Kidney (tissue), 14 donors: ENCODE data around the gene MARK1. TPM values are rescaled to one million over a fixed set of nuclear protein-coding genes. Genes with fewer than 3 reads are reported as not detected.
A peak's percentile ranks its signal among the peaks of the same experiment; 100 is the strongest.

Source experiments
- DNase-seq, 5 donors: peaks; one replicate each; pipeline ENCODE4 v3.0.0-alpha.2; 2013 to 2020
- FAIRE-seq: peaks from 2 replicates; lab custom pipeline; 2012; peaks lifted over from hg19 to GRCh38; lab: Jason Lieb, UNC
- H3K27ac ChIP-seq, 2 donors: one replicate each; pipeline ENCODE4 v1.7.0; 2013; ENCODE audit warnings: low read depth in 2 of 2, low read length in 2 of 2, inconsistent platforms in 1 of 2
- H3K27me3 ChIP-seq: one replicate; pipeline ENCODE4 v1.7.1; 2013; ENCODE audit warnings: low read length, inconsistent platforms; ENCODE audit not compliant: control insufficient read depth, insufficient read depth
- H3K36me3 ChIP-seq, 3 donors: one replicate each; pipeline versions ENCODE4 v1.7.0 to v1.7.1; 2013; ENCODE audit warnings: low read length in 3 of 3, control low read depth in 1 of 3, inconsistent platforms in 1 of 3; ENCODE audit not compliant: insufficient read depth in 3 of 3, control insufficient read depth in 2 of 3
- H3K4me1 ChIP-seq, 3 donors: one replicate each; pipeline versions ENCODE4 v1.7.0 to v1.7.1; 2013; ENCODE audit warnings: low read length in 3 of 3, inconsistent platforms in 1 of 3, low read depth in 1 of 3; ENCODE audit not compliant: control insufficient read depth in 2 of 3, insufficient read depth in 2 of 3
- H3K4me3 ChIP-seq, 3 donors: one replicate each; pipeline versions ENCODE4 v1.7.0 to v1.8.1; 2013; ENCODE audit warnings: low read length in 3 of 3, control low read depth in 1 of 3, inconsistent platforms in 1 of 3
- H3K9ac ChIP-seq, 3 donors: one replicate each; pipeline versions ENCODE4 v1.7.0 to v1.7.1; 2013; ENCODE audit warnings: low read length in 3 of 3, control low read depth in 1 of 3, inconsistent platforms in 1 of 3
- H3K9me3 ChIP-seq, 3 donors: one replicate each; pipeline versions ENCODE4 v1.7.0 to v1.7.1; 2013; ENCODE audit warnings: low read length in 3 of 3, control low read depth in 1 of 3, inconsistent platforms in 1 of 3; ENCODE audit not compliant: control insufficient read depth in 2 of 3, insufficient read depth in 1 of 3
- intact Hi-C: fragments of 100-400 bp; cut with DNase I; formaldehyde crosslinking; loops from one replicate; pipeline ENCODE4 v1.11.1; 2022
- polyA plus RNA-seq: library from polyadenylated mRNA; stranded (reverse); fragments of 350-450 nt; fragmentation: Illumina TruSeq; extraction: RNeasy Lipid Tissue Mini Kit (QIAGEN cat#74804); gene quantifications from one replicate; pipeline ENCODE4 v1.2.3, GENCODE V29; 2014; ENCODE audit warnings: low read depth, low replicate concordance; ENCODE audit not compliant: insufficient read depth
- total RNA-seq: library from RNA; stranded (reverse); fragmentation: NEBNext Ultra II Directional; extraction: Animal tissue kit (Norgen Biotek cat#: 25700); gene quantifications from one replicate; pipeline ENCODE4 v1.2.1, GENCODE V29; 2021
- TF ChIP-seq, protein P1 (sequence below): IDR thresholded peaks from 3 replicates; pipeline ENCODE4 v1.5.1; 2012; ENCODE audit warnings: mild to moderate bottlenecking, moderate library complexity, borderline replicate concordance; ENCODE audit not compliant: insufficient read depth; ENCODE audit errors: extremely low read depth
- donor health status: control.
- donor health status: control.
- donor health status: control.
- donor health status: control.
- donor health status: control.
- donor health status: DM: yes; HTN: yes; CAD: no.
- donor health status: Normal renal cell carcinoma (clear cell type).

Gene MARK1
- total and polyA plus RNA-seq, 2 donors from 2014 or later = 2.6 to 5.3 TPM

DNA sequence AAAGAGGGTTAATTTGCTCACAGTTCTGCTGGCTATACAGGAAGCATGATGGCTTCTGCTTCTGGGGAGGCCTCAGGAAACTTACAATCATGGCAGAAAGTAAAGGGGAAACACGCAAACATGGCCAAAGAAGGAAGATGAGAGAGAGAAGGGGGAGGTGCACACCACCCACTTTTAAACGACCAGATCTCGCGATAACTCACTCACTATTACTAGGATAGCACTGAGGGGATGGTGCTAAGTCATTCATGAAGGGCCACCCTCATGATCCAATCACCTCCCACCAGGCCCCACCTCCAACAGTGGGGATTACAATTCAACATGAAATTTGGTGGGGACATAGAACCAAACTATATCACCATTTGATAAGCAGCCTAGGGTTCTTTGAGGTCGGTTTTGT lies 159.9 kb downstream of the MARK1 start:
- Histone ChIP-seq H3K27me3 (no peaks in the 10 kb centered on the region), H3K4me3 (no peak overlapping the region), H3K4me1 (peaks cover 0 to 5% (median 5%) of the 10 kb centered on the region in 3 donors), H3K36me3 (no peaks in the 10 kb centered on the region), H3K27ac (no peak overlapping the region), H3K9me3 (no peaks in the 10 kb centered on the region), H3K9ac (no peak overlapping the region)
- FAIRE-seq (no peak), DNase-seq (no peak)
- TF ChIP-seq, protein P1, sequence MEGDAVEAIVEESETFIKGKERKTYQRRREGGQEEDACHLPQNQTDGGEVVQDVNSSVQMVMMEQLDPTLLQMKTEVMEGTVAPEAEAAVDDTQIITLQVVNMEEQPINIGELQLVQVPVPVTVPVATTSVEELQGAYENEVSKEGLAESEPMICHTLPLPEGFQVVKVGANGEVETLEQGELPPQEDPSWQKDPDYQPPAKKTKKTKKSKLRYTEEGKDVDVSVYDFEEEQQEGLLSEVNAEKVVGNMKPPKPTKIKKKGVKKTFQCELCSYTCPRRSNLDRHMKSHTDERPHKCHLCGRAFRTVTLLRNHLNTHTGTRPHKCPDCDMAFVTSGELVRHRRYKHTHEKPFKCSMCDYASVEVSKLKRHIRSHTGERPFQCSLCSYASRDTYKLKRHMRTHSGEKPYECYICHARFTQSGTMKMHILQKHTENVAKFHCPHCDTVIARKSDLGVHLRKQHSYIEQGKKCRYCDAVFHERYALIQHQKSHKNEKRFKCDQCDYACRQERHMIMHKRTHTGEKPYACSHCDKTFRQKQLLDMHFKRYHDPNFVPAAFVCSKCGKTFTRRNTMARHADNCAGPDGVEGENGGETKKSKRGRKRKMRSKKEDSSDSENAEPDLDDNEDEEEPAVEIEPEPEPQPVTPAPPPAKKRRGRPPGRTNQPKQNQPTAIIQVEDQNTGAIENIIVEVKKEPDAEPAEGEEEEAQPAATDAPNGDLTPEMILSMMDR = no peak
- intact Hi-C loops = no loop called here

DNA sequence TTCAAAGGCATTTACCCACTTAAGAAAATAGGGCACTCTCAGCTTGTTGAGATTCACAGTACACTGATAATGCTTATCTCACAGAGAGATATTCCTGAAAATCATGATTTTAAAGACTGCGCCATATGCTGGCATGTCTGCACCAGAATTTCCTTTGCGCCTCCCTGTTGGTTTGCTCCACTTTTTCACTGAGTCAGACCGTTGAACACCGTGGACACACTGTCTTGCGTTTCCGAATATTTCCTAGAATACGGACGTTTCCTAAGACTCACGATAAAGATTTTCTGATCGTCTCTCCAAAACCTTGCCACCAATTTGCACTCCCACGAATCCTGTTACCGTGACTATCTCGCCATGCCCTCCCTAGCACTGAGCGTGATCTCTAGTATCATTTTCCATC lies 161.7 kb downstream of the MARK1 start:
- DNase-seq (no peak), FAIRE-seq (no peak)
- peak overlapping the region; percentile 48 to 80 (median 80) for H3K4me3 ChIP-seq
- no peaks in the 10 kb centered on the region for H3K27me3 ChIP-seq
- H3K9ac ChIP-seq = peak overlapping the region in 2 of 3 donors; percentile 4 to 5
- intact Hi-C loops = no loop called here
- H3K4me1 ChIP-seq = peaks cover 0 to 5% (median 5%) of the 10 kb centered on the region in 3 donors
- no peak overlapping the region for H3K27ac ChIP-seq
- H3K9me3 ChIP-seq = no peaks in the 10 kb centered on the region
- TF ChIP-seq, protein P1 = no peak
- no peaks in the 10 kb centered on the region for H3K36me3 ChIP-seq

DNA sequence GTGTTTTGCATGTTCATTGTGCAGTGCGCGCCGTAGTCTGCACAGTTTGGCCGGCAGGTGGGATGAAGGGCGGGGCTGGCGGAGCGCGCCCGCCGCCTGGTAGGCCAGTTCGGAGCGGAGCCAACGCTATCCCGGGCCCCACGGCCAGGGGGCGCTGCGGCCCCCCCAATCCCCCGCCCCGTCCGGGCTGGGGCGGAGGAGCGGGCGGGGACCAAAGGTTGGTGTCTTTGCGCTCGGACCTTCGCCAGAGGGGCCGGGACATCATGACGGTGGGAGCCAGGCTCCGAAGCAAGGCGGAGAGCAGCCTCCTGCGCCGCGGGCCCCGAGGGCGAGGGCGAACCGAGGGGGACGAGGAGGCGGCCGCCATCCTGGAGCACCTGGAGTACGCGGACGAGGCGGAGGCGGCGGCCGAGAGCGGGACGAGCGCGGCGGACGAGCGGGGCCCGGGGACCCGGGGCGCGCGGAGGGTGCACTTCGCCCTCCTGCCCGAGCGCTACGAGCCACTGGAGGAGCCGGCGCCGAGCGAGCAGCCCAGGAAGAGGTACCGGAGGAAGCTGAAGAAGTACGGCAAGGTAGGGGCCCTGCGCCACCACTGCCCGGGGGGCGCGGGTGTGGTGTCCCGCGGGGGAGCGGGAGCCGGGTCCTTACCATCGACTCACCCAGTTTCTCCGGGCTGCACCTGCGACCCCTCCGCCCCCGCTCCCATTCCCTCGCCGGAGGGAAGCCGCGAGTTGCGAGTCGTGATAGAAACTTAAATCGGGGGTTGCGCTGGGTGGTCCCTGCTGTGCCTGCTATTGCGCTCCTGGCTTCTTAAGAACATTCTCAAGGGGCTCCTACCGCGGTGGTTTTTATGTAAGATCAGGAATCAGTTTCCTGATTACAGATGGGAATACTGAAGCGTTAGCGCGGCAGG lies 162.5 kb downstream of the MARK1 start, which contains the start of gene C1orf115:
TSS of gene C1orf115 (plus strand) at position 224 of the 913 bp plus-strand sequence. CDS start at position 264, 40 bp downstream.
- Histone ChIP-seq H3K27ac (peak within 1 kb of the TSS in 1 of 2 donors; percentile 86), H3K4me3 (peak within 1 kb of the TSS; percentile 48 to 80 (median 80)), H3K4me1 (peaks cover 0 to 5% (median 5%) of the 10 kb centered on the region in 3 donors), H3K27me3 (no peaks in the 10 kb centered on the region), H3K36me3 (no peaks in the 10 kb centered on the region), H3K9me3 (no peaks in the 10 kb centered on the region), H3K9ac (peak within 1 kb of the TSS; percentile 4 to 77 (median 39))
- TF ChIP-seq, protein P1 = peak; percentile 83
- intact Hi-C loops = no loop called here
- FAIRE-seq (no peak), DNase-seq (peak; percentile 87 to 92 (median 90))
